ENCODE measurements around the gene SKP1.

DNA sequence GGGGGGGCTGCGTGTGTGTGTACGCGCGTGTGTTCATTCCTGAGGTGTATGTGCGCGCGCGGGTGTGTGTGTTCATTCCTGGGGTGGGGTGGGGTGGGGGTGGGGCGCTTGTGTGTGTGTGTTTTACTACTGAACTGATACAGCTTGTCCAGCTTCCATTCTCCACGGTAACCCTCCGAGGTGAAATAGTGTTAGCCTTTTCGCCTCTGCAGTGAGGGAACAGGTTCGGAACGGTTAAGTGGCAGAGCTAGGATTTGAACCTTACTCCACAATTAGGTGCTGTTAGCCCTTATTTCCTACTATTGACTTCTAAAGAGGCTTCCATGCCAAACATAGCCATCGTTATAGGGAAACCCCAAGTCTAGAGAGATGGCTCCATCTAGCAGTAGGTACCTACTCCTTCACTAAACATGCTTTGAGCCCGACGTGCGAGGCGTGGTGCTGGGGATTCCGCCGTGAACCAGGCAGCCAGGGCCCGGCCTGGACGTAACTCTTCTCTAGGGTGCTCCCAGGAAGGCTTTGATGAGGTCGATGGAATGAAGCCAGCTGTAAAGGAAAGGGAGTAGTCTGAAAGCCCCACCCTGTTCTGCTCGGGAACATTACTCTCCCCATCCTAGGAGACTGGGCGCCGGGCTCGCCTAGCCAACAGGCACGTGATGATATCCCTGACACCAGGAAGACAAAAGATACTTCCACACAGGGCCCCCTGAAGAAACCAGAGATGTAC, 782 bp upstream of the SKP1 start:
- TF ChIP-seq, protein P1, sequence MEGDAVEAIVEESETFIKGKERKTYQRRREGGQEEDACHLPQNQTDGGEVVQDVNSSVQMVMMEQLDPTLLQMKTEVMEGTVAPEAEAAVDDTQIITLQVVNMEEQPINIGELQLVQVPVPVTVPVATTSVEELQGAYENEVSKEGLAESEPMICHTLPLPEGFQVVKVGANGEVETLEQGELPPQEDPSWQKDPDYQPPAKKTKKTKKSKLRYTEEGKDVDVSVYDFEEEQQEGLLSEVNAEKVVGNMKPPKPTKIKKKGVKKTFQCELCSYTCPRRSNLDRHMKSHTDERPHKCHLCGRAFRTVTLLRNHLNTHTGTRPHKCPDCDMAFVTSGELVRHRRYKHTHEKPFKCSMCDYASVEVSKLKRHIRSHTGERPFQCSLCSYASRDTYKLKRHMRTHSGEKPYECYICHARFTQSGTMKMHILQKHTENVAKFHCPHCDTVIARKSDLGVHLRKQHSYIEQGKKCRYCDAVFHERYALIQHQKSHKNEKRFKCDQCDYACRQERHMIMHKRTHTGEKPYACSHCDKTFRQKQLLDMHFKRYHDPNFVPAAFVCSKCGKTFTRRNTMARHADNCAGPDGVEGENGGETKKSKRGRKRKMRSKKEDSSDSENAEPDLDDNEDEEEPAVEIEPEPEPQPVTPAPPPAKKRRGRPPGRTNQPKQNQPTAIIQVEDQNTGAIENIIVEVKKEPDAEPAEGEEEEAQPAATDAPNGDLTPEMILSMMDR (IDR thresholded peaks at IDR 0.05; ENCODE audit: insufficient read depth, low read depth, low read length): no peak
- no peak for TF ChIP-seq EZH2 (IDR thresholded peaks at IDR 0.05; ENCODE audit: insufficient read depth, low read length)
